Caco-2 (cell line): ENCODE data around the gene TKFC. TPM values are rescaled to one million over a fixed set of nuclear protein-coding genes. Genes with fewer than 3 reads are reported as not detected.

Experiments used
- BruUV-seq: library from RNA; stranded (reverse); fragments of 400-500 nt; replicated peaks from 2 replicates; lab custom pipeline; 2021; lab: Mats Ljungman, UMichigan
- CTCF ChIA-PET: fragments of 300-600 bp; sonication (Branson Sonifier 250); formaldehyde crosslinking; loops from one replicate; lab custom pipeline; 2022; ENCODE audit warnings: antibody characterized with exemption; lab: Charles Lee
- POLR2A ChIA-PET: fragments of 300-600 bp; sonication (Branson Sonifier 250); formaldehyde crosslinking; loops from one replicate; lab custom pipeline; 2022; ENCODE audit warnings: antibody characterized with exemption; lab: Charles Lee
- DNase-seq, 2 experiments: peaks; one replicate each; pipeline versions ENCODE4 v3.0.0 to v3.0.0-alpha.2; 2020 to 2022
- H3K27me3 ChIP-seq: replicated peaks from 2 replicates; pipeline ENCODE4 v1.6.0; 2011; ENCODE audit warnings: low read length; ENCODE audit not compliant: control insufficient read depth, insufficient read depth
- H3K36me3 ChIP-seq: 2 replicates; pipeline ENCODE4 v1.5.1; 2011; ENCODE audit warnings: low read length; ENCODE audit not compliant: control insufficient read depth, insufficient read depth
- H3K4me1 ChIP-seq: fragments of 250-450 bp; sonication (Bioruptor Pico); 2 replicates; pipeline ENCODE4 v1.5.1; 2020; ENCODE audit warnings: mild to moderate bottlenecking
- H3K4me3 ChIP-seq: 2 replicates; pipeline ENCODE4 v1.5.1; 2011; ENCODE audit warnings: low read depth, mild to moderate bottlenecking, control low read depth, low read length
- H3K9me3 ChIP-seq: fragments of 250-450 bp; sonication (Bioruptor Pico); 2 replicates; pipeline ENCODE4 v1.5.1; 2020; ENCODE audit warnings: mild to moderate bottlenecking, moderate library complexity
- H3K27ac Mint-ChIP-seq: one replicate; pipeline ENCODE4 v1.8.0; 2022; ENCODE audit warnings: mixed read lengths; ENCODE audit not compliant: unreplicated experiment
- H3K27me3 Mint-ChIP-seq: one replicate; pipeline ENCODE4 v1.8.0; 2022; ENCODE audit warnings: mixed read lengths; ENCODE audit not compliant: insufficient read depth, unreplicated experiment
- H3K36me3 Mint-ChIP-seq: one replicate; pipeline ENCODE4 v1.8.0; 2022; ENCODE audit warnings: mild to moderate bottlenecking, mixed read lengths; ENCODE audit not compliant: insufficient read depth, unreplicated experiment
- H3K4me1 Mint-ChIP-seq: one replicate; pipeline ENCODE4 v1.8.0; 2022; ENCODE audit warnings: low read depth, mixed read lengths; ENCODE audit not compliant: unreplicated experiment
- H3K4me3 Mint-ChIP-seq: one replicate; pipeline ENCODE4 v1.8.0; 2022; ENCODE audit warnings: mild to moderate bottlenecking, moderate library complexity, mixed read lengths; ENCODE audit not compliant: unreplicated experiment
- H3K9me3 Mint-ChIP-seq: one replicate; pipeline ENCODE4 v1.8.0; 2022; ENCODE audit warnings: mixed read lengths; ENCODE audit not compliant: unreplicated experiment
- CTCF ChIP-seq, 2 experiments: fragments of 200-600 bp in 1 of 2; IDR thresholded peaks; 1 replicate in 1 of 2; 2 replicates in 1 of 2; pipeline versions ENCODE4 v1.5.1 to v1.8.0; 2011 to 2022; ENCODE audit warnings: antibody characterized with exemption in 1 of 2, control low read depth in 1 of 2, inconsistent platforms in 1 of 2, low read depth in 1 of 2, low read length in 1 of 2, mild to moderate bottlenecking in 1 of 2, moderate library complexity in 1 of 2; ENCODE audit not compliant: insufficient read depth in 1 of 2, severe bottlenecking in 1 of 2, unreplicated experiment in 1 of 2
- intact Hi-C: fragments of 100-400 bp; cut with micrococcal nuclease; formaldehyde crosslinking; loops from one replicate; pipeline ENCODE4 v1.10.0; 2022; ENCODE audit not compliant: unreplicated experiment
- total RNA-seq: library from RNA; stranded (reverse); gene quantifications from 2 replicates; pipeline ENCODE4 v1.2.3, GENCODE V29; 2022

Gene TKFC
- total RNA-seq, 1 experiment from 2014 or later = 99.0 TPM

- H3K36me3 Mint-ChIP-seq = peaks cover 8% of the 10 kb centered on the region
- ChIA-PET POLR2A (no interaction called here), CTCF (no interaction called here)
- Histone ChIP-seq H3K4me3 (no peak overlapping the region), H3K9me3 (no peaks in the 10 kb centered on the region), H3K4me1 (peaks cover 9% of the 10 kb centered on the region), H3K27me3 (no peaks in the 10 kb centered on the region), H3K36me3 (no peaks in the 10 kb centered on the region; the same call in none of the 2 replicates)
- H3K27ac Mint-ChIP-seq = no peak overlapping the region
- H3K9me3 Mint-ChIP-seq = no peaks in the 10 kb centered on the region
- H3K27me3 Mint-ChIP-seq = no peaks in the 10 kb centered on the region
- no peaks in the 10 kb centered on the region for H3K4me1 Mint-ChIP-seq
- BruUV-seq = no TSS peak
- no peak overlapping the region for H3K4me3 Mint-ChIP-seq
- TF ChIP-seq CTCF (IDR thresholded peaks at IDR 0.05; ENCODE audit: insufficient read depth in 1 of 2, low read depth in 1 of 2, low read length in 1 of 2, severe bottlenecking in 1 of 2, unreplicated experiment in 1 of 2) = no peak
- intact Hi-C loops = no loop called here
- DNase-seq = no peak
Measured at GRCh38 chr11:61338783-61339489, 5.9 kb downstream of the TKFC start.

DNA sequence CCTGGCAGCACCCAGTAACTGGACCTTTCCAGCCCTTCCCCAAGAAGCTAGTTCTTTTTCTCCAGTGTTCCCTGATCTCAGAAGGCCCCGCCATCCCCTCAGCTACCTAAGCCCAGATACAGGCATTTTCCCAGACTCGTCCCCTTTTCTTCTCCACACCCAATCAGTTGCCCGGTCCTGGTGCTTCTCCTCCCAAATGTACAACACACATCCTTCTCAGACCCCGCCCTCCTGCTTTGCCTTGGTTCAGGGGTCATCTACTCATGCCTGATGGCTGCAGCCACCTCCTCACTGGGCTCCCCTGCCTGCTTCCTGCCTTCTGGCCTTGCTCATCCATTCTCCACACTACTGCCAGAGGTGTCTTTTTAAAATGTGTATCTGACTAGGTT, 6.5 kb downstream of the TKFC start:
- intact Hi-C loops = no loop called here
- no peaks in the 10 kb centered on the region for H3K4me1 Mint-ChIP-seq
- H3K9me3 ChIP-seq = no peaks in the 10 kb centered on the region
- no peak for TF ChIP-seq CTCF (IDR thresholded peaks at IDR 0.05; ENCODE audit: insufficient read depth in 1 of 2, low read depth in 1 of 2, low read length in 1 of 2, severe bottlenecking in 1 of 2, unreplicated experiment in 1 of 2)
- CTCF ChIA-PET = no interaction called here
- H3K4me3 ChIP-seq = no peak overlapping the region
- peaks cover 7% of the 10 kb centered on the region; the same call in 1 of the 2 replicates for H3K4me1 ChIP-seq
- H3K36me3 Mint-ChIP-seq = peaks cover 8% of the 10 kb centered on the region
- no TSS peak for BruUV-seq
- no peaks in the 10 kb centered on the region for H3K27me3 Mint-ChIP-seq
- H3K27me3 ChIP-seq = no peaks in the 10 kb centered on the region
- H3K36me3 ChIP-seq = no peaks in the 10 kb centered on the region; the same call in none of the 2 replicates
- H3K4me3 Mint-ChIP-seq = no peak overlapping the region
- POLR2A ChIA-PET = no interaction called here
- DNase-seq = no peak
- no peak overlapping the region for H3K27ac Mint-ChIP-seq
- H3K9me3 Mint-ChIP-seq = no peaks in the 10 kb centered on the region

- peaks cover 8% of the 10 kb centered on the region for H3K36me3 Mint-ChIP-seq
- no TSS peak for BruUV-seq
- ChIA-PET POLR2A (interaction anchor here (1.5 kb wide), 1 partner anchor 21 kb away, joined by 5 read pairs; the partner anchor contains the start of genes CYB561A3 and TMEM138), CTCF (no interaction called here)
- Histone ChIP-seq H3K36me3 (no peaks in the 10 kb centered on the region; the same call in none of the 2 replicates), H3K27me3 (no peaks in the 10 kb centered on the region), H3K9me3 (no peaks in the 10 kb centered on the region), H3K4me3 (no peak overlapping the region), H3K4me1 (peaks cover 6% of the 10 kb centered on the region; the same call in 1 of the 2 replicates)
- H3K4me1 Mint-ChIP-seq = no peaks in the 10 kb centered on the region
- H3K4me3 Mint-ChIP-seq = no peak overlapping the region
- intact Hi-C loops = no loop called here
- TF ChIP-seq CTCF (IDR thresholded peaks at IDR 0.05; ENCODE audit: insufficient read depth in 1 of 2, low read depth in 1 of 2, low read length in 1 of 2, severe bottlenecking in 1 of 2, unreplicated experiment in 1 of 2) = no peak
- no peak for DNase-seq
- no peaks in the 10 kb centered on the region for H3K27me3 Mint-ChIP-seq
- no peaks in the 10 kb centered on the region for H3K9me3 Mint-ChIP-seq
- no peak overlapping the region for H3K27ac Mint-ChIP-seq
Measured at GRCh38 chr11:61340979-61341378, 8.0 kb downstream of the TKFC start.
